Kidney epithelial cell (primary cell): Measurements from ENCODE around the gene ANTXR2. TPM values are rescaled to one million over a fixed set of nuclear protein-coding genes. Genes with fewer than 3 reads are reported as not detected.

ENCODE experiments used
- DNase-seq: peaks from one replicate; pipeline ENCODE4 v3.0.0-alpha.2; 2010; ENCODE audit warnings: low read depth
- H3K27me3 ChIP-seq: 2 replicates; pipeline ENCODE4 v1.6.0; 2011; ENCODE audit warnings: low read length; ENCODE audit not compliant: control insufficient read depth, insufficient read depth
- H3K36me3 ChIP-seq: 2 replicates; pipeline ENCODE4 v1.5.1; 2011; ENCODE audit warnings: low read length; ENCODE audit not compliant: control insufficient read depth, insufficient read depth
- H3K4me3 ChIP-seq: 2 replicates; pipeline ENCODE4 v1.5.1; 2011; ENCODE audit warnings: low read depth, mild to moderate bottlenecking, control low read depth, low read length
- total RNA-seq: library from RNA; depleted of rRNA; stranded (reverse); fragments of >200 nt; gene quantifications from 2 replicates; pipeline ENCODE4 v1.2.3, GENCODE V29; 2015
- TF ChIP-seq, protein P1 (sequence below): IDR thresholded peaks from 2 replicates; pipeline ENCODE4 v1.5.1; 2011; ENCODE audit warnings: mild to moderate bottlenecking, moderate library complexity, low read length, control low read depth, inconsistent platforms; ENCODE audit not compliant: insufficient read depth, poor library complexity, severe bottlenecking

ANTXR2 gene
- total RNA-seq, 1 donor from 2014 or later: 32.7 TPM

DNA sequence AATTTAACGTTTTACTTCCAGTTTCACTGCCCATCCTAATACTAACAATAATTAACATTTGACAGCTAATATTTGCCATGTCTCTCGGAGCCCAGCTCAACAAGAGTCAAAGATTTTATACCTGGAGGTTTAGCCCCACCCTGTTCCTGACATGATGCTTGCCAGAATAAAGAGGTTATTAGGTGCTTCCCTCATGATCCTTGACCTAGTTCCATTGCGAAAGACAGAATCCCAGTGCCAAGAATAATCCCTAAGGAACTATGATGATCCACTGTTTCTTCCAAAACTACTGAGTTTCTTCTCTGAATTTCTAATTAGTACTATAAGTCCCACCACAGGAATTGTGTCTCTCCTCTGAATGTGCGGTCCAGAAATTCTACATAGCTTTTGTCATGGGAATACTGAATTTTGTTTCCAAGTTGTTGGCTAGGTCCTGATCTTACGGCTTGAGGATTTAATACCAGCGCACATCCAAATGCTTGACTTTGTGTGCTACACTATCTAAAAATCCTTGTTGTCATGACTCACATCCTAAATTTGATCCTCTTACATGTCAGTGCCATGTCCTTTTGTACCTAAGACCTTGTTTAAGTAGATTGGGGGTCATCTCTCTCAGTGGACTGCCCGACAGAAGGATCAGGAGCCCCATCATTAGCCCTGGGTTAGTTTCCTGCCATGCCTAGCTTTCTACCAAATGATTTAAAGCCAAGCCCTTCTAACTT lies 23.1 kb downstream of the ANTXR2 start:
- no peak overlapping the region for H3K4me3 ChIP-seq
- H3K27me3 ChIP-seq: no peaks in the 10 kb centered on the region
- DNase-seq: no peak
- no peaks in the 10 kb centered on the region for H3K36me3 ChIP-seq
- TF ChIP-seq, protein P1, sequence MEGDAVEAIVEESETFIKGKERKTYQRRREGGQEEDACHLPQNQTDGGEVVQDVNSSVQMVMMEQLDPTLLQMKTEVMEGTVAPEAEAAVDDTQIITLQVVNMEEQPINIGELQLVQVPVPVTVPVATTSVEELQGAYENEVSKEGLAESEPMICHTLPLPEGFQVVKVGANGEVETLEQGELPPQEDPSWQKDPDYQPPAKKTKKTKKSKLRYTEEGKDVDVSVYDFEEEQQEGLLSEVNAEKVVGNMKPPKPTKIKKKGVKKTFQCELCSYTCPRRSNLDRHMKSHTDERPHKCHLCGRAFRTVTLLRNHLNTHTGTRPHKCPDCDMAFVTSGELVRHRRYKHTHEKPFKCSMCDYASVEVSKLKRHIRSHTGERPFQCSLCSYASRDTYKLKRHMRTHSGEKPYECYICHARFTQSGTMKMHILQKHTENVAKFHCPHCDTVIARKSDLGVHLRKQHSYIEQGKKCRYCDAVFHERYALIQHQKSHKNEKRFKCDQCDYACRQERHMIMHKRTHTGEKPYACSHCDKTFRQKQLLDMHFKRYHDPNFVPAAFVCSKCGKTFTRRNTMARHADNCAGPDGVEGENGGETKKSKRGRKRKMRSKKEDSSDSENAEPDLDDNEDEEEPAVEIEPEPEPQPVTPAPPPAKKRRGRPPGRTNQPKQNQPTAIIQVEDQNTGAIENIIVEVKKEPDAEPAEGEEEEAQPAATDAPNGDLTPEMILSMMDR: no peak

DNA sequence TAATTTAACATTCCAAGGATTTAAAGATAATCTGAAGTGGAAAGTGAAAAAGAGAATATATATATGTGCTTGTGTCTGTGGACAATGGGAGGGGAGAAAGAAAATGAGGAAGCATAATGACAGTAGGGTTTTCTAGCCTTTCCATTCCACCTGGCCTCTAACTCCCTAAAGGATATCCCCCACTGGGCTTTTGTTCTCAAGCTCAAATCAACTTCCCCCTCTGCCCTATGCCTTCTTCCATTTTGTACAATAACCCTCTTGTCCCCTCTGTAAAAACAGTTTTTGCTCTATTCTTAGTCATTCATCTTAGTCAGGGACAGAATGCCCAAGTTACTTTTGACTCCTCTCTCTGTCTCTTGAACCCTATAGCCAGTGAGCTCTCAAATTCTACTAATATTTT lies 23.6 kb downstream of the ANTXR2 start:
- no peaks in the 10 kb centered on the region for H3K36me3 ChIP-seq
- H3K27me3 ChIP-seq: no peaks in the 10 kb centered on the region
- no peak overlapping the region for H3K4me3 ChIP-seq
- TF ChIP-seq, protein P1: no peak
- DNase-seq: no peak

DNA sequence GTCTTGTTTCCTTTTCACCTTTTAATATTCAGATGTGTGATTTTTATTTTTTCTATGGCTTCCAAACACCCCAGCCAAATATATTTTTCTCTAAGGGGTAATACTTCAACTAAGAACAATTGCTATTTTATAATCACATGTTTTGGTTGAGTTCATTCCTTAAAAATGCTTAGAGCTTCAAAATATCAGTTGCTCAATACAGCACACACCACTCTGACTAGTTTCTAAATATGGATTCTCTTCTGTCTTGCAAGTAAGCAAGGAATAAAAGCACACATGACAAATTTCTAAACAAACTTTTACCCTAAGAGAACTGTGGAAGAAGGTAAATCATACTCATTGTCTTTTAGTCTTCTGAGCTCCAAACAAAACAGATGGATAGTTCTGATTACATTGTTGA lies 27.2 kb downstream of the ANTXR2 start:
- Histone ChIP-seq H3K4me3 (no peak overlapping the region), H3K36me3 (no peaks in the 10 kb centered on the region)
- DNase-seq: no peak

DNA sequence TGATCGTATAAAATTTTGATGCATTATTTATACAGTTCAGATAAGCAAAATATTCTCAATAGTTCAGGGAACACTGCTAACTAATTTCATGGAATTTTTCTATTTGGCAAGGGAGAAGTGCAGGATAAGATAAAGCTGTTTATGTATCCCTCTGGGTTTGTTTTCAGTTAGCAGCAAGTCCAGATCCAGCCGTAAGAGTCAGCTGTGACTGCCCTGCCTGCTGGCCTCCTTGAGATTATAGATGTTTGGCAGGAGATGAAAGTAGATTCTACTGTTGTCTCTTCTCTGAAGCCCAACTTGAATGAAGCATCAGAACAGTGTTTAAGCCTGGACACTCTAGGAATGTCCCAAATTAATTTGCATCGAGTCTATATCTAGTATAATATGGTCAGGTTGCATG lies 29.5 kb downstream of the ANTXR2 start:
- DNase-seq: no peak
- TF ChIP-seq, protein P1: no peak
- Histone ChIP-seq H3K27me3 (no peaks in the 10 kb centered on the region), H3K4me3 (no peak overlapping the region), H3K36me3 (no peaks in the 10 kb centered on the region)

More for the DNA sequence above, 27.2 kb downstream of the ANTXR2 start:
- TF ChIP-seq, protein P1: no peak
- no peaks in the 10 kb centered on the region for H3K27me3 ChIP-seq

DNA sequence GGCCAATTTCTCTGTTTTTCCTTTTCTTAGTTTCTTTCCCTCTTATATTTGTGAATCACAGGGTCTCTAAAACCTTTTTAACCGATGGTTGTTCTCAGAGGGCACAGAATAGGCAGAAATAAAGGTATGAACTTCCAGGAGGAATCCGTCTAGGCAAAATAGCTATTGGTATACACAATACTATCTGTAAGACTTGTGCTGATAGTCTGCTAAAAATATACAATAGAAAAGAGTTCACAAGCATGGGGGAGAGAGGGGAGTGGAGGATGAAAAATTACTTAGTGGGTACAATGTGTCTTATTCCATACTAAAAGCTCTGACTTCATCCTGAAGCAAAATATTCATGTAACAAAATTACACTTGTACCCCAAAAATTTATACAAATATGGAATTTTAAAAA lies 30.2 kb downstream of the ANTXR2 start:
- Histone ChIP-seq H3K27me3 (no peaks in the 10 kb centered on the region), H3K4me3 (no peak overlapping the region), H3K36me3 (no peaks in the 10 kb centered on the region)
- TF ChIP-seq, protein P1: no peak
- no peak for DNase-seq

DNA sequence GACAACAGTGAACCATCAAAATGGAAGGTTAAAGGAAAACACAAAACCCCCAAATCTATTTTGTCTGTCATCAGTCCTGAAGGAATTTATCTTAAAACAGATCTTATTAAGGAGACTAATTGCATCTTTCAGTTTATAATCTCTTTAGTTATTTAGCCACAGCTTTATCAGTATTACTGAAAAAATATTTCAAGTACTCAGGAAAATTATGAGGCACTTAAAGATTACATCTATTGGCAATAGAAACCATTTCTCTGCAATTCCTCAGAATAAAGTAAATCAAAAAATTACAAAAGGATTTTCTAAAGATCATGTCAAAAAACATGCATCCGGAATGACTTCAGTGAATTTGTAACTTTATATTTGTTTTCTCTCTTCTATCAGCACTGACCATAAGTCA lies 35.2 kb downstream of the ANTXR2 start:
- Histone ChIP-seq H3K4me3 (no peak overlapping the region), H3K36me3 (no peaks in the 10 kb centered on the region), H3K27me3 (no peaks in the 10 kb centered on the region)
- TF ChIP-seq, protein P1: no peak
- DNase-seq: no peak
